Neural cell (in vitro differentiated cells): ENCODE measurements around the gene PCDH18.

Experiments used
- EZH2 ChIP-seq: fragments of 200-600, 300-800 bp; shearing (Covaris generic), sonication (generic); IDR thresholded peaks from 2 replicates; pipeline ENCODE4 v1.6.1; 2014; ENCODE audit warnings: antibody characterized with exemption, low read length, borderline replicate concordance, mild to moderate bottlenecking; ENCODE audit not compliant: insufficient read depth, poor library complexity, severe bottlenecking
- POLR2AphosphoS5 ChIP-seq: IDR thresholded peaks from 2 replicates; pipeline ENCODE4 v1.6.1; 2012
- TF ChIP-seq, protein P1 (sequence below): fragments of 450-650 bp; IDR thresholded peaks from 2 replicates; pipeline ENCODE4 v1.5.1; 2014; ENCODE audit warnings: antibody characterized with exemption, mild to moderate bottlenecking, moderate library complexity; ENCODE audit not compliant: poor library complexity, severe bottlenecking
- TF ChIP-seq, protein P2 (sequence below): IDR thresholded peaks from 2 replicates; pipeline ENCODE4 v1.6.1; 2012; ENCODE audit warnings: borderline replicate concordance

DNA sequence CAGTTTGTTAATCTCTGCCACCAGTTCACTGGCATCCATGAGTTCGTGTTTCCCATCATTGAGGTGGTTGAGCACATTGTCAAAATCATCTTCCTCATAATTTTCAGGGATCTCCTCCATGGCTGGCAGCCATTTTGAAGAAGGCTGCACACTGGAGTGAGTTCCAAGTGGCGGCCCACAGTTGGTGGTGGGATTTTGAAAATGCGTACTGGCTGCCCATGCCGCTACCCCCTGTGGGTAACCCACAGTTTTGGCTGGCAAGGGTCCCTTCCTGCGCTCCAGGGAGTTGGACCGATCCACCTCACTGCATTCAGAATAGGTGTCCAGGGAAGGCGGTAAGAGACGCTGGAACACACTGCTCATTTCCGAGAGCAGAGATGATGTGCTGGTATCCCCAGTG is 11.2 kb downstream of the PCDH18 start:
- no peak for TF ChIP-seq POLR2AphosphoS5
- TF ChIP-seq, protein P1, sequence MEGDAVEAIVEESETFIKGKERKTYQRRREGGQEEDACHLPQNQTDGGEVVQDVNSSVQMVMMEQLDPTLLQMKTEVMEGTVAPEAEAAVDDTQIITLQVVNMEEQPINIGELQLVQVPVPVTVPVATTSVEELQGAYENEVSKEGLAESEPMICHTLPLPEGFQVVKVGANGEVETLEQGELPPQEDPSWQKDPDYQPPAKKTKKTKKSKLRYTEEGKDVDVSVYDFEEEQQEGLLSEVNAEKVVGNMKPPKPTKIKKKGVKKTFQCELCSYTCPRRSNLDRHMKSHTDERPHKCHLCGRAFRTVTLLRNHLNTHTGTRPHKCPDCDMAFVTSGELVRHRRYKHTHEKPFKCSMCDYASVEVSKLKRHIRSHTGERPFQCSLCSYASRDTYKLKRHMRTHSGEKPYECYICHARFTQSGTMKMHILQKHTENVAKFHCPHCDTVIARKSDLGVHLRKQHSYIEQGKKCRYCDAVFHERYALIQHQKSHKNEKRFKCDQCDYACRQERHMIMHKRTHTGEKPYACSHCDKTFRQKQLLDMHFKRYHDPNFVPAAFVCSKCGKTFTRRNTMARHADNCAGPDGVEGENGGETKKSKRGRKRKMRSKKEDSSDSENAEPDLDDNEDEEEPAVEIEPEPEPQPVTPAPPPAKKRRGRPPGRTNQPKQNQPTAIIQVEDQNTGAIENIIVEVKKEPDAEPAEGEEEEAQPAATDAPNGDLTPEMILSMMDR = no peak
- TF ChIP-seq EZH2 = no peak
- TF ChIP-seq, protein P2, sequence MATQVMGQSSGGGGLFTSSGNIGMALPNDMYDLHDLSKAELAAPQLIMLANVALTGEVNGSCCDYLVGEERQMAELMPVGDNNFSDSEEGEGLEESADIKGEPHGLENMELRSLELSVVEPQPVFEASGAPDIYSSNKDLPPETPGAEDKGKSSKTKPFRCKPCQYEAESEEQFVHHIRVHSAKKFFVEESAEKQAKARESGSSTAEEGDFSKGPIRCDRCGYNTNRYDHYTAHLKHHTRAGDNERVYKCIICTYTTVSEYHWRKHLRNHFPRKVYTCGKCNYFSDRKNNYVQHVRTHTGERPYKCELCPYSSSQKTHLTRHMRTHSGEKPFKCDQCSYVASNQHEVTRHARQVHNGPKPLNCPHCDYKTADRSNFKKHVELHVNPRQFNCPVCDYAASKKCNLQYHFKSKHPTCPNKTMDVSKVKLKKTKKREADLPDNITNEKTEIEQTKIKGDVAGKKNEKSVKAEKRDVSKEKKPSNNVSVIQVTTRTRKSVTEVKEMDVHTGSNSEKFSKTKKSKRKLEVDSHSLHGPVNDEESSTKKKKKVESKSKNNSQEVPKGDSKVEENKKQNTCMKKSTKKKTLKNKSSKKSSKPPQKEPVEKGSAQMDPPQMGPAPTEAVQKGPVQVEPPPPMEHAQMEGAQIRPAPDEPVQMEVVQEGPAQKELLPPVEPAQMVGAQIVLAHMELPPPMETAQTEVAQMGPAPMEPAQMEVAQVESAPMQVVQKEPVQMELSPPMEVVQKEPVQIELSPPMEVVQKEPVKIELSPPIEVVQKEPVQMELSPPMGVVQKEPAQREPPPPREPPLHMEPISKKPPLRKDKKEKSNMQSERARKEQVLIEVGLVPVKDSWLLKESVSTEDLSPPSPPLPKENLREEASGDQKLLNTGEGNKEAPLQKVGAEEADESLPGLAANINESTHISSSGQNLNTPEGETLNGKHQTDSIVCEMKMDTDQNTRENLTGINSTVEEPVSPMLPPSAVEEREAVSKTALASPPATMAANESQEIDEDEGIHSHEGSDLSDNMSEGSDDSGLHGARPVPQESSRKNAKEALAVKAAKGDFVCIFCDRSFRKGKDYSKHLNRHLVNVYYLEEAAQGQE = no peak
